ENCODE results near the gene KDM3B. TPM values are rescaled to one million over a fixed set of nuclear protein-coding genes. Genes with fewer than 3 reads are reported as not detected.

KDM3B gene
- total RNA-seq, 4 donors from 2014 or later = 60.8 to 101 (median 76.6) TPM

DNA sequence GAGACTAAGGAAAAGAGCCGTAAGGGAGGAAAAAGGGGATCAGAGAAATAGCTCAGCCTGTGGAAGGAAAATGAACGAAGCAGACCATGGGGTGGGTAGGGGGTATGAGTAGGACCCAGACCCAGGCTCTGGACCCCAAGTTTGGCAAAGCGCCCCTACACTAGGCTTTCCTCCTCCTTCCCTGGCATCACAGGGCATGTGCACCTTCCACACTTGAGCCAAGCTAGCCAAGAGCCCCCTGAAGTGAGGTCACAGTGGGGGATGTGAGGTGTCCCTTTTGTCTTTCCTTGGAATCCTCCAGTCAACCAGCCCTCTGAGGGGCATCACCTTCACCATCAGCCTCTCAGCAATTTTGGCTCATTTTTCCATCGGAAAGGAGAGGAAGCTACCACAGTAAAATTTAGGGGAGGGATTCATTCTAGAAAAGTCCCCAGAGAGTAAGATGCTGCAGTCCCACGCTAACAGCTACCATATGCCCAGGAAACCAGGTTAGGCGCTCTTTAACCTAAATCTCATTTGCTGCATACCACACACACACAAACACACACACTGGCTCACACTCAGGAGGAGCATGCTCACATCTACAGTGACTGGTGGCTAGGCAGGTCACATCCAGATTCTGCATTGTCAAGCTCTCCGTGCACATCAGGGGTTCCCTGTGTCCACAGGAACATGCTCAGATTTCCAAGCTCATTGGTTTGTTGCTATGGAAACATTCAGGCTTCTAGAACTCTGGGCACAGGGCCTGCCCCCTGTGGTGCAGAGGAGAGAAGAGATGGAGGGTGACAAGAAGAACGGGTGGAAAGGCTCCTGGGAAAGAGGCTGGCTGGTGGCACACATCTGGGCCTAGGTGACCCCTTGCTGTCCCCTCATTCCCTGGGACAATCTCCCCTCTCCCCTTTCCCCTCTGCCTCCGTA lies 96.3 kb downstream of the KDM3B start:
- in situ Hi-C loops (cut with MboI; ENCODE audit: low pct_ligation_motif_present in 1 of 4, low pct_unique_long_range_greater_than_20kb in 1 of 4, low sequenced_read_pairs in 3 of 4) = loop anchor here in 2 of 4 donors (5.0 kb wide), 1 partner anchor 54 kb away; no protein-coding TSS in a partner anchor
- Histone ChIP-seq H3K9me3 (no peaks in the 10 kb centered on the region), H3K4me3 (no peak overlapping the region), H3K27ac (no peak overlapping the region), H3K36me3 (no peaks in the 10 kb centered on the region), H3K27me3 (no peaks in the 10 kb centered on the region), H3K4me1 (peaks cover 0 to 10% (median 8%) of the 10 kb centered on the region in 4 donors)
- no peak for TF ChIP-seq EP300 (IDR thresholded peaks at IDR 0.05; ENCODE audit: low read depth)
- no peak for TF ChIP-seq POLR2A (IDR thresholded peaks at IDR 0.05)
- 33 to 73% methylated on average over 2 to 9 of the region's 9 CpGs for WGBS, 2 donors (ENCODE audit: low coverage in 1 of 2)
- intact Hi-C loops (cut with DNase I; ENCODE audit: low total_unique reads) = loop anchor here (2.0 kb wide), 1 partner anchor 56 kb away; no protein-coding TSS in a partner anchor
- DNase-seq = no peak

DNA sequence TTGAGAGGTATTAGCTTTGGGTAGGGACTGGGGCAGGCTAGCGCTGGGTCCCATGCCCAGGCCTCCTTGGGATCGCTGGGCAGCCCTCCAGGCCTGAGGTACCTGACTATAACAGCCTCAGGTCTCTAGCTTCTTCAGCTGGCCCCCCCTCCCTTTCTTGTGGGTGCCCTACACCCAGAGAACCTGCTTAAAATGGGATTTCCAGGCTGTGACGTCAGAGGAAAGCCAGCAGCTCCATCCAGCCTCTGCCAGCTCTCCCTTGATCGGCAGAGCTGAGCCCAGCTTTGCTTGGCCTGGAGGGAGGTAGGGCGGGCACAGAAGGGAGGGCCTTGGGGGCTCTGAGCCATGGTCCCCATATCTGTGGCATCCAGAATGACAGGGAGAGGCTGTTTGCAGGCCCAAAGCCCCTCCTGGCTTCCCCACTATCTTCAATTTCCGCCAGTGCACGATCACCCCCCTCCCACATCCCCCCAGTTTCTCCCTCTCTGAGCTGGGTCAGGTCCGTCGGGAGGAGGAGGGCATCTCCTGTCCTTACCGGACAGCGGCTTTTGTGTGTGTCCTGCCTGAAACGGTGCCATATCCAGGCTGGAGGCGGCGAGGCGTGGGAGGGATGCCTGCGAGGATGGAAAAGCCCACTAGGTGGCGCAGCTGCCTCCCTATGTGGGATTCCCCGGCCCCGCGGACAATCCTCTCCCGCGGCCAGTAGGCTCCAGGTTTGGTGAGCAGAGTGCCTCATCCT lies 97.2 kb downstream of the KDM3B start:
- peak; percentile 90 for DNase-seq
- intact Hi-C loops (cut with DNase I; ENCODE audit: low total_unique reads) (loop anchor here (2.0 kb wide), 1 partner anchor 55 kb away; no protein-coding TSS in a partner anchor), in situ Hi-C loops (cut with MboI; ENCODE audit: low pct_ligation_motif_present in 1 of 4, low pct_unique_long_range_greater_than_20kb in 1 of 4, low sequenced_read_pairs in 3 of 4) (loop anchor here in 2 of 4 donors (5.0 kb wide), 1 partner anchor 53 kb away; no protein-coding TSS in a partner anchor)
- no peak overlapping the region for H3K4me3 ChIP-seq
- no peaks in the 10 kb centered on the region for H3K9me3 ChIP-seq
- TF ChIP-seq EP300 (IDR thresholded peaks at IDR 0.05; ENCODE audit: low read depth) = no peak
- TF ChIP-seq POLR2AphosphoS5 (IDR thresholded peaks at IDR 0.05) = peak in 1 of 3 donors; percentile 17
- no peak for TF ChIP-seq POLR2A (IDR thresholded peaks at IDR 0.05)
- TF ChIP-seq, protein P1, sequence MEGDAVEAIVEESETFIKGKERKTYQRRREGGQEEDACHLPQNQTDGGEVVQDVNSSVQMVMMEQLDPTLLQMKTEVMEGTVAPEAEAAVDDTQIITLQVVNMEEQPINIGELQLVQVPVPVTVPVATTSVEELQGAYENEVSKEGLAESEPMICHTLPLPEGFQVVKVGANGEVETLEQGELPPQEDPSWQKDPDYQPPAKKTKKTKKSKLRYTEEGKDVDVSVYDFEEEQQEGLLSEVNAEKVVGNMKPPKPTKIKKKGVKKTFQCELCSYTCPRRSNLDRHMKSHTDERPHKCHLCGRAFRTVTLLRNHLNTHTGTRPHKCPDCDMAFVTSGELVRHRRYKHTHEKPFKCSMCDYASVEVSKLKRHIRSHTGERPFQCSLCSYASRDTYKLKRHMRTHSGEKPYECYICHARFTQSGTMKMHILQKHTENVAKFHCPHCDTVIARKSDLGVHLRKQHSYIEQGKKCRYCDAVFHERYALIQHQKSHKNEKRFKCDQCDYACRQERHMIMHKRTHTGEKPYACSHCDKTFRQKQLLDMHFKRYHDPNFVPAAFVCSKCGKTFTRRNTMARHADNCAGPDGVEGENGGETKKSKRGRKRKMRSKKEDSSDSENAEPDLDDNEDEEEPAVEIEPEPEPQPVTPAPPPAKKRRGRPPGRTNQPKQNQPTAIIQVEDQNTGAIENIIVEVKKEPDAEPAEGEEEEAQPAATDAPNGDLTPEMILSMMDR (IDR thresholded peaks at IDR 0.05) = peak; percentile 90 to 96 (median 95)
- 24% methylated on average over 15 of the region's 22 CpGs; no CpG with 5 or more reads in 1 of the 2 donors for WGBS, 2 donors (ENCODE audit: low coverage in 1 of 2)
- peaks cover 0 to 10% (median 8%) of the 10 kb centered on the region in 4 donors for H3K4me1 ChIP-seq
- no peaks in the 10 kb centered on the region for H3K36me3 ChIP-seq
- no peak overlapping the region for H3K27ac ChIP-seq
- H3K27me3 ChIP-seq = no peaks in the 10 kb centered on the region

- Histone ChIP-seq H3K27me3 (no peaks in the 10 kb centered on the region), H3K9me3 (no peaks in the 10 kb centered on the region), H3K36me3 (no peaks in the 10 kb centered on the region), H3K4me1 (peaks cover 0 to 10% (median 8%) of the 10 kb centered on the region in 4 donors), H3K27ac (no peak overlapping the region), H3K4me3 (no peak overlapping the region)
- 87 to 88% methylated on average over 1 to 5 of the region's 5 CpGs for WGBS, 2 donors (ENCODE audit: low coverage in 1 of 2)
- in situ Hi-C loops (cut with MboI; ENCODE audit: low pct_ligation_motif_present in 1 of 4, low pct_unique_long_range_greater_than_20kb in 1 of 4, low sequenced_read_pairs in 3 of 4) = no loop called here
- intact Hi-C loops (cut with DNase I; ENCODE audit: low total_unique reads) = no loop called here
- no peak for TF ChIP-seq POLR2A (IDR thresholded peaks at IDR 0.05)
- TF ChIP-seq POLR2AphosphoS5 (IDR thresholded peaks at IDR 0.05) = no peak
- no peak for TF ChIP-seq EP300 (IDR thresholded peaks at IDR 0.05; ENCODE audit: low read depth)
- TF ChIP-seq, protein P1 (IDR thresholded peaks at IDR 0.05) = no peak
- DNase-seq = no peak
These were observed 98.5 kb downstream of the KDM3B start for GRCh38 chr5:138450971-138451370.

DNA sequence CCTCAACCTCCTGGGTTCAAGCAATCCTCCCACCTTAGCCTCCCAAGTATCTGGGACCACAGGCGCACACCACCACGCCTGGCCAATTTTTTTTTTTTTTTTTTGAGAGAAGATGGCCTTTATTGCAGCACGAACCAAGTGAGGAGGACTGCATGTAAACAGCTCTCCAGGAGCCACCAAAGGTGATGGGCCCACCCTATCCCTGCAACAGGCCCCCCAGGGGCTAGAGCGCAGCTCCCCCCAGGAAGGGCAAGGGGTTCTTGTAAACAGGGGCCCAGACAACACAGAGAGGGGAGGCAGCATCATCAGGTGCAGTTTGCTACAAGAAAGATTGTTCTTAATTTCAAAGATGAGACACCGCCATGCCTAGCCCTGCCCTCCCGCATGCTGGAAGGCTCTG lies 100.2 kb downstream of the KDM3B start:
- in situ Hi-C loops (cut with MboI; ENCODE audit: low pct_ligation_motif_present in 1 of 4, low pct_unique_long_range_greater_than_20kb in 1 of 4, low sequenced_read_pairs in 3 of 4) = no loop called here
- Histone ChIP-seq H3K27ac (no peak overlapping the region), H3K27me3 (no peaks in the 10 kb centered on the region), H3K9me3 (no peaks in the 10 kb centered on the region), H3K4me3 (no peak overlapping the region), H3K4me1 (peaks cover 0 to 10% (median 8%) of the 10 kb centered on the region in 4 donors), H3K36me3 (no peaks in the 10 kb centered on the region)
- no peak for DNase-seq
- 79 to 90% methylated on average over 2 to 6 of the region's 6 CpGs for WGBS, 2 donors (ENCODE audit: low coverage in 1 of 2)
- intact Hi-C loops (cut with DNase I; ENCODE audit: low total_unique reads) = no loop called here
- no peak for TF ChIP-seq POLR2AphosphoS5 (IDR thresholded peaks at IDR 0.05)
- no peak for TF ChIP-seq EP300 (IDR thresholded peaks at IDR 0.05; ENCODE audit: low read depth)
- TF ChIP-seq, protein P1 (IDR thresholded peaks at IDR 0.05) = no peak
- TF ChIP-seq POLR2A (IDR thresholded peaks at IDR 0.05) = no peak

Measured in transverse colon (tissue), 4 donors.